Adipose tissue (tissue), 3 donors: ENCODE measurements around the gene OR4Q2. TPM values are rescaled to one million over a fixed set of nuclear protein-coding genes. Genes with fewer than 3 reads are reported as not detected.
"Not testable (repeated sequence)": the region's sequence is repeated elsewhere in the genome, so short reads cannot be mapped to it uniquely, and the experiment has no call there.

Experiments used
- H3K27ac ChIP-seq: one replicate; pipeline ENCODE4 v1.5.1; 2013; ENCODE audit warnings: low read depth, low read length
- WGBS, 3 donors: extraction: QIAGEN DNeasy Blood & Tissue Kit; methylation state at CpG; one replicate each; pipeline ENCODE4 v1.1.7; 2013; 5-methylcytosine and 5-hydroxymethylcytosine counted together
- polyA plus RNA-seq, 3 donors: library from polyadenylated mRNA; stranded (reverse); fragments of 200-250 nt; gene quantifications; one replicate each; pipeline ENCODE4 v1.2.3, GENCODE V29; 2013
- donor health status: healthy with polysubstance abuse.
- donor health status: Bipolar disorder and iron deficiency.
- donor health status: healthy.

The OR4Q2 gene
- polyA plus RNA-seq = not detected

DNA sequence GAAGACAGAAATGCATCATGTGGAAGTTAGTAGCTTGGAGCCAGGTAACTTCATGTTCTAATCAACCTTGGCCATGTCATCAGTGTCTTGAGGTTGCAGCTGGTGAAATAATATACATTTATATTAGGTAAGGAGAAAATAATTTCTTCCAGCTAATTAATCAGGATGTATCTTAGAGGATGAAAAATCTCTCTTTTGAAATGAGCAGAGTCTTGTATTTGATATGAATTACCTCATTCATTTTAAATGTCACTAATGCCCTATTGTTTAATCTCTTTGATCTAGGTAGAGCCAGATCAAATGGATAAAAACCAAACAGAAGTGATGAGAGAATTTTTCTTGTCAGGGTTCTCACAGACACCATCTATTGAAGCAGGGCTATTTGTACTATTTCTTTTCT lies at the start of gene OR4Q2:
TSS of gene OR4Q2 (plus strand) at position 301 of the 400 bp plus-strand sequence.
- H3K27ac ChIP-seq = no peak within 1 kb of the TSS

DNA sequence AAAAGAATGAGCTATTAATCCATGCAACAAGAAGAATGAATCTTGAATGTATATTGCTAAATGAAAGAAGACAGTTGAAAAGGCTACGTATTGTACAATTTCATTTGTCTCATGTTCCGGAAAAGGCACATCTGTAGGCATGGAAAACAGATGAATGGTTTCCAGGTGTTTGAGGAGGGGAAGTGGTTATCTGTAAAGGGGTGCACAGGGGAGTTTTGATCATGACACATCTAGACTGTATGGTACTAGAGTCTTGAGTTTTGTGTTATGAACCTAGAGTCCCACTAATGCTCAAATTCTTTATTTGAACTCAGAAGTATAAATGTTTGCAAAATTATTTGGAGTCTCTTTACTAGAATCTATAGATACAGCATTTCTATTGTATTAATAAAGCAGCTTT lies 32.2 kb upstream of the OR4Q2 start:
- WGBS, 3 donors = 55 to 72% (median 65%) methylated on average over 2 of the region's 2 CpGs
- not testable (repeated sequence) for H3K27ac ChIP-seq

DNA sequence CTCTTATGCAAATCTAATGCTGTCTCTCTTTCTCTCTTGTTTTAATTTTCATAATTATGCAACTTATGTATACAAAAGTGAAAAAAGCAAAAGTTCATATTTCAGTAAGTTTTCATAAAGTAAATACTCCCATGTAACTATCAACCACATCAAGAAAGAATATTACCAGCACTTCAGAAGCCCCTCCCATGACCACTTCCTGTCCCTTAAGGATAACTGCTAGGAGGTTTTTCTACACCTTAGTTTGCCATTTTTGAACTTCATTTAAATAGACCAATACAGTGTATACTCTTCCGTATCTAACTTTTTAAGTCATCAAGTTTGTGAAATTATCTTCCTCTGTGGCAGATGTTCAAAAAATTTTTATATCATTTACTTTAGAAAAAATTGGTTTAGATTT lies 27.1 kb upstream of the OR4Q2 start:
- 60 to 69% (median 66%) methylated on average over 1 of the region's 1 CpG for WGBS, 3 donors
- H3K27ac ChIP-seq = no peak overlapping the region

DNA sequence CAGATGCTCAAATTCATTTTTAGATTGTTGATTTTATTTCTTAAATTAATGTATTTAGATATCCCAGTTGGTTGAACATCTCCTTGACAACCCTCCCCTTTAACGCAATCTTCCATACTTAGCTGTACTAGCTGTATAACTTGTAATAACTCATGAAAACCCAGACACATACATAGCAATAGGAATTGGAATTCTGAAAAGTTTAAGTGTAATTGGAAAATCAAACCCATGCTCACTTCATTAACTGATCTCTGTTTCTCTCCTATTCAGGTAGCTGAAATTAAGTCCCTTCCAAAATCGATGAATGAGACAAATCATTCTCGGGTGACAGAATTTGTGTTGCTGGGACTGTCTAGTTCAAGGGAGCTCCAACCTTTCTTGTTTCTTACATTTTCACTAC lies 26.7 kb upstream of the OR4Q2 start, which contains the start of gene OR4K15:
TSS of gene OR4K15 (plus strand) at position 301 of the 400 bp plus-strand sequence. CDS start at position 301, 0 bp downstream.
- WGBS, 3 donors = 93 to 96% (median 94%) methylated on average over 3 of the region's 3 CpGs
- no peak within 1 kb of the TSS for H3K27ac ChIP-seq

DNA sequence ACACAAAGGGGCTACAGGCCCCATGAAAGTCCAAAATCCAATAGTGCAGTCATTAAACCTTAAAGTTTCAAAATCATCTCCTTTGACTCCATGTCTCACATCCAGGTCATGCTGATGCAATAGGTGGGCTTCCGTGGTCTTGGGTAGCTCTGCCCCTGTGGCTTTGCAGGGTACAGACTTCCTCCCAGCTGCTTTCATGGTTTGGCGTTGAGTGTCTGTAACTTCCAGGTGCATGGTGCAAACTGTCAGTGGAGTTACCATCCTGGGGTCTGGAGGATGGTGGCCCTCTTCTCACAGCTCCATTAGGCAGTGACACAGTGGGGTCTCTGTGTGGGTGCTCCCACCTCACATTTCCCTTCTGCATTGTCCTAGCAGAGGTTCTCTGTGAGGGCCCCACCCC lies 8.5 kb upstream of the OR4Q2 start:
- WGBS, 3 donors = 58 to 70% (median 61%) methylated on average over 2 of the region's 2 CpGs
- H3K27ac ChIP-seq = no peak overlapping the region

DNA sequence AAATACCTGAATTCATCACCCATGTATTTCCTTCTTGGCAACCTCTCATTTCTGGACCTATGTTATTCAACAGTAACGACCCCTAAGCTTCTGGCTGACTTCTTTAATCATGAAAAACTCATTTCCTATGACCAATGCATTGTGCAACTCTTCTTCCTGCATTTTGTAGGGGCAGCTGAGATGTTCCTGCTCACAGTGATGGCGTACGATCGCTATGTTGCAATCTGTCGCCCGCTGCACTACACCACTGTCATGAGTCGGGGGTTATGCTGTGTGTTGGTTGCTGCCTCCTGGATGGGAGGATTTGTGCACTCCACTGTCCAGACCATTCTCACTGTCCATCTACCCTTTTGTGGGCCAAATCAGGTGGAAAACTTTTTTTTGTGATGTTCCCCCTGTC lies 356 bp downstream of the OR4Q2 start:
- H3K27ac ChIP-seq = no peak overlapping the region
- WGBS, 3 donors = 39 to 77% (median 60%) methylated on average over 7 of the region's 7 CpGs

DNA sequence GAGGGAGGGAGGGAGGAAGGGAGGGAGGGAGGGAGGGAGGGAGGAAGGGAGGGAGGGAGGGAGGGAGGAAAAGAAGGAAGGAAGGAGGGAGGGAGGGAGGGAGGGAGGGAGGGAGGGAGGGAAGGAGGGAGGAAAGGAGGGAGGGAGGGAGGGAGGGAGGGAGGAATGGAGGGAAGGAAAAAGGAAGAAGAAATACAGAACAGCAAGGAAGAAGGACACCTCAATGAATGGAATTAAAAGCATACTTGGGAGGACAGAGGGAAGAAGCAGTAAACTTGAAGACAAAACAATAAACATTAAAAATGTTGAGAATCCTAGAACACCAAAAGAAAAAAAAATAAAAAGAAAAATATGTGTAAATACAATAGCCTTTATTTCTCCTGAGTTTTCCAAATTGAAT lies 6.2 kb downstream of the OR4Q2 start:
- no peak overlapping the region for H3K27ac ChIP-seq

DNA sequence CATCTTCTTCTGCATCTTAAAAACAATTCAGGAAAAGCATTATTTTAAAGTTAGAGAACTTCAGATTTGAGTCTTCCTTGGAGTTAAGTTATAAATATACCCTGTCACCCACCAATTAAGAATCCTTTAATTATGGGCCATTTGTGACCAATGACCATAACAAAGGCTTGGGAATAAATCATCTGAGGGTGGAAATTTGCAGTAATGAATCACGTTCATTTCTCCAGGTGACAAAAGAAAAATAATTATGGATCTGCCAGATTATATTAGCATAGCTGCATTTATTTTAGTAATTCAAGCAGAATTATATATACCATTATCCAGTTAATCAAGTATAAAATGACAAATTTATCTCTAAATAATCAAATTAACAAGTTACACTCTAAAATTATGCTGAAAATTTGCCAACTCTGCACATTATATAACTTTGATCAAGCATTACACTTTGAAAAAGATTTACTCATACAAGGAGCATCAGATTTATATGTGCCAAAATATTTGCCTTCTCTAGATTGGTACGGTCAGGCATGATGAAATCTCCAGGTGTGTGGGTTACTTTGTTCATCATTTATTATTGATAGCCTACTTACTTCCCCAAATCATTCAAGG lies 17.4 kb downstream of the OR4Q2 start, which contains the start of gene OR4K14:
TSS of gene OR4K14 (minus strand) at position 51 of the 609 bp plus-strand sequence. CDS start 4,114 bp downstream, outside the sequence.
- H3K27ac ChIP-seq = no peak within 1 kb of the TSS
- WGBS, 3 donors = 61 to 69% (median 69%) methylated on average over 2 of the region's 2 CpGs

DNA sequence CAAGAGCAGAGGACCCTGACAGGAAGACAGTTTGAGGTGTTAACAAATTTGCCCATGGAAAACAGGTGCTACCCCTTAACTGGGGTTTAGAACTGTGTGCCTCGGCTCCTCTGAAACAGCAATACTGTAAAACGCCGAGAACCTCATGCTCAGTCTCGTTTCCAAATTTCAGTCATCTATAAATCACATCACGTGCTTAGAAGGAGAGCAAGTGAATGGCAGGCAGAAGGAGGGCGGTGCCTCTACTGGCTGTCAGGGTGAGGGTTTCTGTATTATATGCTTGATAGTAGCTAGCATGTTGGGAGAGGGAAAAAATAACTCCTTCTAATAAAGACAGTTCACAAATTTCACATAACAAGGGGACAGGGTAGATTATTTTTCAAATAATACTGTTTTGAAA lies 29.1 kb downstream of the OR4Q2 start:
- 73 to 80% (median 76%) methylated on average over 6 of the region's 6 CpGs for WGBS, 3 donors
- H3K27ac ChIP-seq = no peak overlapping the region

DNA sequence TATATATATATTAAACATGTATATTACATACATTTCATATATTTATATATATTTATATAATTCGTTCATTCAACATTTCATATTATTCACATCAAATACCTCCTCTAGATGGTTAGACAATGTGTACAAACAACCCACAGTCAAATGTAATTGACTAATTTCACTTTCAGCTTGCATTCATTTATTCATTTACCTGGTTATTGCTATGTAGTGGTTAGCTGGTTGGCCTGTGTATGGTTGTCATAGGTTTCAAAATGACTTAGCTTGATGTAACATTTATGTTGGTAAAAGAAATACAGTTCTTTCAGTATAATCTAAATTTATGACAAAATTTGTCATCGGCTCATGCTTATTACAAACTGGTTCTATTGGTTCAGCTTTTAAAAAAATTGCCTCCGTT lies 33.5 kb downstream of the OR4Q2 start:
- WGBS, 3 donors = 52 to 72% (median 65%) methylated on average over 3 of the region's 3 CpGs
- no peak overlapping the region for H3K27ac ChIP-seq

DNA sequence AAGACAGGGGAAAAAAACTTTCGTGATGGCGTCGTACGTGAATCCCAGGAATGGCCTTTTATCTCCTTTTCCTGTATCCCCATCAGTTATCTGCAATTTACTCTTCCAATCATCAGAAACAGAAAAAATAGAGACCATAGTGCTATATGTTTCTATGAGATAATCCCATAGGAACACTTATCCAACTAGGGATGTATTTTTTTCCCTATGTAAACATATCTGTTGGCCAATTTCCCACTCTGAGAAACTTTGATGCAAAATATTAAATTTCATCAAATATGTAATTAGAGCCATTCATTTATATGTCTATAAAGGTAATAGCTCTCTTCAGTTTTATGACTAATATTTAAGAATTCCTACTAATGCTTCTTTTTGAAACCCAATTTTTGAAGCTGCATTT lies 34.0 kb downstream of the OR4Q2 start, which contains the start of gene OR4K13:
TSS of gene OR4K13 (minus strand) at position 101 of the 400 bp plus-strand sequence. CDS start 1,280 bp downstream, outside the sequence.
- no peak within 1 kb of the TSS for H3K27ac ChIP-seq

DNA sequence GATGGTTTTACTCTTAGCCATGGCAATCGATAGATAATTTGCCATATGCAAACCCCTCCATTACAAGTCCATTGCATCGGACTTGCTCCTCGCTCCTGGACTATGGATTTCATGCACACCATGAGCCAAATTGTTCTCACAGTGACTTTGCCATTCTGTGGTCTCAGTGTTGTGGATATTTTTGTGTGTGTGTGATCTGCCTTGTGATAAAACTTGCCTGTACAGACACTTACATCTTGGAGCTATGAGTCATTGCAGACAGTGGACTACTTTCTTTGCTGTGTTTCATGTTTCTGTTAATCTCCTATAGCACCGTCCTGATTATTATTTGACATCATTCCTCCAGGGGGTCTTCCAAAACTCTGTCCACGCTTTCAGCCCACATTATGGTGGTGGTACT lies 42.3 kb downstream of the OR4Q2 start:
- 66 to 72% (median 69%) methylated on average over 5 of the region's 5 CpGs for WGBS, 3 donors
- no peak overlapping the region for H3K27ac ChIP-seq

More for the DNA sequence above, 34.0 kb downstream of the OR4Q2 start, which contains the start of gene OR4K13:
- WGBS, 3 donors = 88 to 92% (median 90%) methylated on average over 4 of the region's 4 CpGs

DNA sequence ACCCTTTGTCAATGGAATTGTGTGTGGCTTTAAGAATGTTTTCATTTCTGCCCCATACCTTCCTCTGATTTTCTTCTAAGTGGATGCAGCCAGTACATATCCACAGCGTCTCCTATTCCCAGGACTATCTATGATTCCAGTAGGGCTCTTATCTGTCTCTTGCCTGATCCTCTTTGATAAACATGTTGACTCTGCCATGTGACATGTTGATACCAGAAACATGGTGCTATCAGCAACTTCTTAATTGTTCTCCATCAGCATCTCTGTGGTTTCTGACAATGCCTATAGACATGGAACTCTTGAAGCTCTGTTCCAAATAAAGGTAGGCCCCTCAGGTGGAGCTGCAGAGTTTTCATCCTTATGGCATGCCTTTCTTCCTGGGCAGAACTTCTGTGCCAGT lies 46.2 kb downstream of the OR4Q2 start:
- H3K27ac ChIP-seq = no peak overlapping the region
- 57 to 68% (median 62%) methylated on average over 1 of the region's 1 CpG for WGBS, 3 donors

Other genes with a start within 250 kb of the OR4Q2 start
- gene OR4M1, start 228.7 kb upstream of the OR4Q2 start, polyA plus RNA-seq = not detected
- not detected for gene OR4N2, start 198.4 kb upstream of the OR4Q2 start, polyA plus RNA-seq
- gene OR4K2, start 127.0 kb upstream of the OR4Q2 start, polyA plus RNA-seq = not detected
- not detected for gene OR4K5, start 81.6 kb upstream of the OR4Q2 start, polyA plus RNA-seq
- not detected for gene OR4K1, start 71.2 kb upstream of the OR4Q2 start, polyA plus RNA-seq
- gene OR4K15, start 26.6 kb upstream of the OR4Q2 start, polyA plus RNA-seq = not detected
- gene OR4K14, start 17.1 kb downstream of the OR4Q2 start, polyA plus RNA-seq = not detected
- not detected for gene OR4K13, start 33.9 kb downstream of the OR4Q2 start, polyA plus RNA-seq
- gene OR4L1, start 57.9 kb downstream of the OR4Q2 start, polyA plus RNA-seq = not detected
- not detected for gene OR4K17, start 108.6 kb downstream of the OR4Q2 start, polyA plus RNA-seq
- gene OR4N5, start 136.7 kb downstream of the OR4Q2 start, polyA plus RNA-seq = not detected
- gene OR11G2, start 188.7 kb downstream of the OR4Q2 start, polyA plus RNA-seq = not detected
- gene OR11H6, start 221.5 kb downstream of the OR4Q2 start, polyA plus RNA-seq = not detected
- gene OR11H7, start 226.8 kb downstream of the OR4Q2 start, polyA plus RNA-seq = not detected
- not detected for gene OR11H4, start 237.1 kb downstream of the OR4Q2 start, polyA plus RNA-seq